C4-2B (cell line): ENCODE measurements around the gene TSNAXIP1.

Experiments used
- CTCF ChIP-seq: fragments of 450-650 bp; conservative IDR thresholded peaks from 2 replicates; pipeline ENCODE4 v1.5.1; 2017; ENCODE audit warnings: mild to moderate bottlenecking
- ZFX ChIP-seq: fragments of 450-650 bp; IDR thresholded peaks from 2 replicates; pipeline ENCODE4 v1.6.1; 2017

- TF ChIP-seq CTCF, result no peak
- TF ChIP-seq ZFX, result no peak
Observed at GRCh38 chr16:67786491-67786890, 20.2 kb upstream of the TSNAXIP1 start.
